ENCODE results near the gene ALKBH6.

The ALKBH6 gene

GRCh38 chr19:36030264-36031148, 16.5 kb upstream of the ALKBH6 start:
- no peak for DNase-seq (ENCODE audit: low read depth)

- no peak for DNase-seq (ENCODE audit: low read depth)
Observed at GRCh38 chr19:36028313-36029041, 14.5 kb upstream of the ALKBH6 start.

- no peak for DNase-seq (ENCODE audit: low read depth)
Observed at GRCh38 chr19:36027696-36028095, 13.7 kb upstream of the ALKBH6 start.

- no peak for DNase-seq (ENCODE audit: low read depth)
Observed at GRCh38 chr19:36026091-36026876, 12.3 kb upstream of the ALKBH6 start.

DNA sequence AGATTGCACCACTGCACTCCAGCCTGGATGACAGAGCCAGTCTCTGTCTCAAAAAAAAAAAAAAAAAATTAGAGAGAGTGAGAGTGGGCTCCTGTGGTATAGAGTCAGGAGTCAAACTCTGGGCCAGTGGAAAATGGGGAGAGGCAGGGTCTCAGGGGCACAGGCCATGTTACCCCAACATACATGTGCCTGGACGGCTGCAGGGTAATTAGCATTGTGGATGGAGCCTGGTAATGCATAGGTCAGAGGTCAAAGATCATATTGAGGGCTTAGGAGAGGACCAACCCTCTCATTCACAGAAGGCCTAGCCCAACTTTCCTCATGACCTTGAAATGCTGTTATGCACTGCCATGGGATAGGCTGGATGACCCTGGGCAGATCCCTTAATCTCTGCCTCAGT, 11.5 kb upstream of the ALKBH6 start:
- DNase-seq (ENCODE audit: low read depth), result no peak

DNA sequence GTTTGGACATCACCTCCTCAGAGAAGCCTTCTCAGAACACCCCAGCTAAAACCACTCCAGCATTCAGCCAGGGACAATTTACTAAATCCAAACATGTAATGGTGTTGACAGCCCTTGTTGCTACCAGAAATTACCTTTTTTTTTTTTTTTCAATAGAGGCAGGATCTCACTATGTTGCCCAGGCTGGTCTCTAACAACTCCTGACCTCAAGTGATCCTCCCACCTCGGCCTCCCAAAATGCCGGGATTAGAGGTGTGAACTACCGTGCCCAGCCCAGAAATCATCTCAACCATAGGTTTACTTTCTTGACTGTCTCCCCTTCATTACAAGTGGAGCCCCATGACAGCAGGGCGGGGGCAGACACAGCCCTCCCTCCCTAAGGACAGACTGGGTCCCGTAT, 9.4 kb upstream of the ALKBH6 start:
- no peak for DNase-seq (ENCODE audit: low read depth)

DNA sequence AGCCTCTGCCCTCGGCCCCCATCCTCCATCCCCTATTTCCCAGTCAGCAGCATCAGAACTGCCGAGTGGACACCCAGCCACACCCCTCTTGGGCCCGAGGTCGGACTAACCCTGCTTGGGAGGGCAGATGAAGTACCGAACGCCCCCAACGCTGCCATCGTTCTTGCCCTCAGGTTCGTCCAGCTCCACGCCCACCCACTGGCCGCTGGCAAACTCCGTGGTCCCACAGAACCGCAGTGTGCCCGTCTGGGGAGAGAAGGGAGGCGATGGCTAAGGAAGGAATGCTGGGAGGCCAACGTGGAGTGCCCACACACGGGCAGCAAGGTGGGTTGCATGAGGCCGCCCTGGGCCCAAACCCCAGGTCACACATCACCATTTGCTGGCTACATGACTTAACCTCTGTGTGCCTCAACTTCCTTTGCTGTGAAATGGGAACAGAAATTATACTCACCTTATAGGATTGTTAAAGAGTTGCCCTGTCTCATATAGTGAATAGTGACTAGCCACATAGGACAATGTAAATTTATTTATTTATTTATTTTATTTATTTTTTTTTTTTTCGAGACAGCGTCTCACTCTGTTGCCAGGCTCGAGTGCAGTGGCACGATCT, 5.2 kb upstream of the ALKBH6 start:
- DNase-seq (ENCODE audit: low read depth), result no peak

GRCh38 chr19:36013280-36014011, 567 bp downstream of the ALKBH6 start:
- no peak for DNase-seq (ENCODE audit: low read depth)

- DNase-seq (ENCODE audit: low read depth), result no peak
Observed at GRCh38 chr19:36010402-36010801, 3.6 kb downstream of the ALKBH6 start.

DNA sequence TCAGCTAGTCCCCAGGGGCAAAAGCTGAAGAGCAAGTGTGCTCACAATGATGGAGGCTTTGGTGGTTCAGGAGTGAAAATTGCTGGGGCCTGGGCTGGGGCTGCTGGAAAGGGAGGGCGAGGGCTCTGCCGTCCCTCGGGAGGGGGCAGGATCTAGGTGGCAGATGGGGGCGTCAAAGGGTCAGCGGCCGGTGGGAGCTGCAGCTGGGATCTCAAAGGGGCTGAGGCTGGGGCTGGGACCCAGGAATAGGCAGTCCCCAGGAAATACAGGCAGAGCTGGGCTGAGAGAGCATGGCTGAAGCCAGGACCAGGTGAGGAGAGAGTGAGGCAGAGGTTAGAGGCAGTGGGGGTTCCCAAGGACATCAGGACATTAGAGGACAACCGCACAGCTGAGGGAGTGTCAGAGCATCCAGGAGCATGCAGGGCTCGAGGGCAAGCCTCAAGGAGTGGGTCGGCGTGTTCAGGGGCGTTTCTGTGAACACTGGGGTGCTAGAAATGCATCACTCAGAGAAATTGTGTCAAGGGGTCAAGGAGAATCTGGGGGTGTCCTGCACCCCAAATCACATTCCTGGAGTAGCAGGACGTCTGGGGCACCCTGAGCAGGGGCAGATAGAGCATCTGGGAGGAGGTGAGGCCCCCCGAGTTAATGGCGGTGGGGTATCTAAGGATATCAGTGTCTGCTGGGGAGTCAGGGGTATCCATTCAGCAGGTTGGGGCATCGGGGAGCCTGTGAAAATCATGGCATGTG, 4.2 kb downstream of the ALKBH6 start:
- no peak for DNase-seq (ENCODE audit: low read depth)

GRCh38 chr19:36009220-36009619, 4.8 kb downstream of the ALKBH6 start:
- no peak for DNase-seq (ENCODE audit: low read depth)

DNA sequence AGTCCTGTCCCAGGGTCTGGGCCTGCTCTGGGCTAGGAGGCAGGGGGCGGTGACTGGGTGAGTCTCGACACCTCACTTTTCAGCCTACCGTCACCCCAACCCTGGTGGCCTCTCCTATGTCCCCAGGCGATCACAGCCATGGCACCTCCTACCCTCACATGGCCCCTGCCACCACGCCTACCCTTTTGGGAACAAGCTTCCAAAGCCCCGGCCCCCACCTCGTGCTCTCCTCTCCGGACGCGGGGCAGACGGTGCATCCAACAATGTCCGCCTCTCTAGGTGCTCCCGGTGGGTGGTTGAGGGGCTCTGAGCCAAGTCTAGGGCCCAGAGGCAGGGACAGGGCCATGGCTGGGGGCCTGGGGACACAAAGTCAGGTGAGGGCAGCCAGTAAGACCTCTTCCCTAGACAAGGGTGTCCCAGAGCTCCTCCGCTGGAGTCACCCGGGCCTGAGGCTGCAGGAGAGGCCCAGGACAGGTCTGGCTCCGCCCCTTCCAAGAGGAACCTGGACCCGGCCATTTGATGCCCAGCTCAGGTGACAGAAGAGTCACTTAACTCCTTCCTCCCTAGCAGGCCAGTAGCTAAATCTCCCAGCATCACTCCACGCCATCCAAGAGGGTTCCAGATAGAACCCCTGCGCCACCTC, 5.6 kb downstream of the ALKBH6 start, which contains the start of gene SYNE4:
SYNE4 (minus strand) TSS at position 478 of the 643 bp plus-strand sequence; CDS start at position 346, 132 bp downstream.
- DNase-seq (ENCODE audit: low read depth), result no peak

DNA sequence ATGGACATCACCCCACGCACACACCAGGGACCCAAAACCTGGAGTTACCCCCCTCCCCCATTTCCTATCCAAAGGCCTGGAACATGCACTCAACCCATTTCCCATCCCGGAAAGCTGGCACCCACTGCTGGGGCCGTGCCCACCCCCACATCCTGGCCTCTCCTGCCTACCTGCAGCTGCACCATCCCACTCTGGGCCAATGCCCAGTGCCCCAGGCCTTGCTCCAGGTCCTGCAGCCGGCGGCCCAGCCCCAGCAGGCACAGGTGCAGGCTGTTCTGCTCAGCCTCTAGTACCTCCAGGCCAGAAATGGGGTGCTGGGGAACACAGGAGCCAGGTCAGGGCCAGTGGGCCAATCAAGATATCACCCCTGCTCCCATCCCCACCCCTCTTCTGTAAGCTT, 7.1 kb downstream of the ALKBH6 start:
- no peak for DNase-seq (ENCODE audit: low read depth)

- DNase-seq (ENCODE audit: low read depth), result no peak
Observed at GRCh38 chr19:36003284-36003683, 10.7 kb downstream of the ALKBH6 start.

- DNase-seq (ENCODE audit: low read depth), result no peak
Observed at GRCh38 chr19:36001605-36002004, 12.4 kb downstream of the ALKBH6 start.

- no peak for DNase-seq (ENCODE audit: low read depth)
Observed at GRCh38 chr19:35996777-35997176, 17.2 kb downstream of the ALKBH6 start.

GRCh38 chr19:35995048-35995993, 18.7 kb downstream of the ALKBH6 start, which contains the start of gene SDHAF1:
SDHAF1 (plus strand) TSS chr19:35995188; CDS start chr19:35995275, 87 bp downstream.
- peak; percentile 92 for DNase-seq (ENCODE audit: low read depth)

DNA sequence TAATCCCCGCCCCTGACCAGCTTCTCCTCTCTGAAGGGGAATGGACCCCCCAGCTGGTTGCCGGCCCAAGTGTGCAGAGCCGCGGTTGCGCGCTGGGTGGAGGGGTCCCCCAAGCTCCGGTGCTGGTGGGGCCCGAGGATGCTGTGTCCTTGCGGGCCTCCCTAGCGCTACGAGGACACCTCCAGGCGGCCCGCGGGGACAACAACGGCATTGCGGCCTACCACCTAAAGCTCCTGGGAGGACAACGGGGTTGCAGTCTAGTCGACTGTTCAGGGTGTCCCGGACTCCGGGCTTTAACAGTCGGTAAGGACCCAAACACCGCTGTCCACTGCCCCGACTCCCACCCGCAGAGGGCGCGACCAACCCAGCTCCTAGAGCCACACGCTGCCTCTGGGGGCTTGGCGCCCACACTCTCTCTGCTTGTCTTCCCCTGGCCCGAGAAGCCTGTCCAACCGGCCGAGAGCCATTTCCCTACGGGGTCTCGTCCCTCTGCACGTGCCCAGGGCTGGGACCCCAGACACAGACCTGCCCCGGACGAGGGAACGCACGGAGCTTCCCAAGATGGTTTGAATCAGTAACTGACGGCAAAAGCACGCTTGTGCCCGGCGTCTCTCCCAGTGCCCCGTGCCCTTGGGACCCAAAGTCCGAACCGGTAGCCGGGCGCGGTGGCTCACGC, 20.0 kb downstream of the ALKBH6 start:
- DNase-seq (ENCODE audit: low read depth), result no peak

Data from stimulated activated CD8-positive, alpha-beta memory T cell treated with anti-CD3 and anti-CD28 coated beads, Interleukin-7, amount 100 ng/mL, for 24 hours (primary cell).